Panc1 (cell line): ENCODE measurements around the gene TIGD7. TPM values are rescaled to one million over a fixed set of nuclear protein-coding genes. Genes with fewer than 3 reads are reported as not detected.

Experiments
- ATAC-seq: fragments of 200-7000 bp; cut with Tn5 transposase; 2 replicates; pipeline ENCODE4 v1.9.1; 2020; ENCODE audit warnings: mild to moderate bottlenecking, moderate library complexity
- BruUV-seq: library from RNA; stranded (reverse); fragments of 400-500 nt; replicated peaks from 2 replicates; lab custom pipeline; 2021; lab: Mats Ljungman, UMichigan
- CTCF ChIA-PET: fragments of 300-600 bp; sonication (Branson Sonifier 250); formaldehyde crosslinking; loops from one replicate; lab custom pipeline; 2022; ENCODE audit warnings: antibody characterized with exemption; lab: Charles Lee
- POLR2A ChIA-PET: fragments of 300-600 bp; sonication (Branson Sonifier 250); formaldehyde crosslinking; loops from one replicate; lab custom pipeline; 2022; ENCODE audit warnings: antibody characterized with exemption; lab: Charles Lee
- DNase-seq: peaks from one replicate; pipeline ENCODE4 v3.0.0-alpha.2; 2010; ENCODE audit warnings: low read depth, low spot score
- H3K27ac ChIP-seq: 2 replicates; pipeline ENCODE4 v1.5.1; 2011; ENCODE audit warnings: mild to moderate bottlenecking, low read length, inconsistent platforms
- H3K27me3 ChIP-seq: fragments of 200-500 bp; sonication (Bioruptor generic); 2 replicates; pipeline ENCODE4 v1.6.0; 2014; ENCODE audit warnings: low read length, inconsistent platforms; ENCODE audit not compliant: control insufficient read depth, insufficient read depth
- H3K36me3 ChIP-seq: fragments of 200-500 bp; sonication (Bioruptor generic); 2 replicates; pipeline ENCODE4 v1.5.1; 2014; ENCODE audit warnings: inconsistent platforms, mild to moderate bottlenecking, low read length, moderate library complexity; ENCODE audit not compliant: control insufficient read depth, insufficient read depth
- H3K4me1 ChIP-seq: 2 replicates; pipeline ENCODE4 v1.5.1; 2011; ENCODE audit warnings: inconsistent platforms, mild to moderate bottlenecking, low read length, moderate library complexity; ENCODE audit not compliant: control insufficient read depth, insufficient read depth
- H3K4me3 ChIP-seq, 2 experiments: 2 replicates each; pipeline ENCODE4 v1.5.1; 2011 to 2012; ENCODE audit warnings: low read depth in 2 of 2, low read length in 2 of 2, mild to moderate bottlenecking in 2 of 2, inconsistent platforms in 1 of 2, moderate library complexity in 1 of 2
- H3K9me3 ChIP-seq: fragments of 200-500 bp; sonication (Bioruptor generic); 2 replicates; pipeline ENCODE4 v1.5.1; 2014; ENCODE audit warnings: low read depth, mild to moderate bottlenecking, inconsistent platforms, low read length, moderate library complexity; ENCODE audit not compliant: control insufficient read depth, insufficient read depth
- POLR2AphosphoS5 ChIP-seq: IDR thresholded peaks from 2 replicates; pipeline ENCODE4 v1.6.1; 2012; ENCODE audit warnings: mild to moderate bottlenecking, low read depth, low read length, moderate library complexity
- SIN3A ChIP-seq: IDR thresholded peaks from 2 replicates; pipeline ENCODE4 v1.6.1; 2012; ENCODE audit warnings: low read depth, mild to moderate bottlenecking, low read length, moderate library complexity, borderline replicate concordance; ENCODE audit not compliant: insufficient read depth
- TCF7L2 ChIP-seq: IDR thresholded peaks from 2 replicates; pipeline ENCODE4 v1.6.1; 2011; ENCODE audit warnings: mild to moderate bottlenecking, low read depth, low read length, inconsistent platforms
- in situ Hi-C: cut with HindIII; loops from 2 replicates; pipeline ENCODE4 v1.10.0; 2016; ENCODE audit warnings: low sequenced_read_pairs, low pct_unique_long_range_greater_than_20kb
- intact Hi-C: fragments of 100-400 bp; cut with micrococcal nuclease; formaldehyde crosslinking; loops from one replicate; pipeline ENCODE4 v1.10.0; 2022; ENCODE audit not compliant: unreplicated experiment
- total RNA-seq: library from RNA; stranded (reverse); gene quantifications from one replicate; pipeline ENCODE4 v1.2.1, GENCODE V29; 2021; ENCODE audit not compliant: unreplicated experiment
- TF ChIP-seq, protein P1 (sequence below), 2 experiments: IDR thresholded peaks; 2 replicates each; pipeline ENCODE4 v1.6.1; 2011 to 2012; ENCODE audit warnings: low read depth in 2 of 2, control low read depth in 1 of 2, low read length in 1 of 2, mild to moderate bottlenecking in 1 of 2, moderate library complexity in 1 of 2; ENCODE audit not compliant: insufficient read depth in 1 of 2
- TF ChIP-seq, protein P2 (sequence below): fragments of 450-650 bp; IDR thresholded peaks from 2 replicates; pipeline ENCODE4 v1.5.1; 2017; ENCODE audit warnings: mild to moderate bottlenecking

Gene TIGD7
- total RNA-seq, 1 experiment from 2014 or later = 4.5 TPM

DNA sequence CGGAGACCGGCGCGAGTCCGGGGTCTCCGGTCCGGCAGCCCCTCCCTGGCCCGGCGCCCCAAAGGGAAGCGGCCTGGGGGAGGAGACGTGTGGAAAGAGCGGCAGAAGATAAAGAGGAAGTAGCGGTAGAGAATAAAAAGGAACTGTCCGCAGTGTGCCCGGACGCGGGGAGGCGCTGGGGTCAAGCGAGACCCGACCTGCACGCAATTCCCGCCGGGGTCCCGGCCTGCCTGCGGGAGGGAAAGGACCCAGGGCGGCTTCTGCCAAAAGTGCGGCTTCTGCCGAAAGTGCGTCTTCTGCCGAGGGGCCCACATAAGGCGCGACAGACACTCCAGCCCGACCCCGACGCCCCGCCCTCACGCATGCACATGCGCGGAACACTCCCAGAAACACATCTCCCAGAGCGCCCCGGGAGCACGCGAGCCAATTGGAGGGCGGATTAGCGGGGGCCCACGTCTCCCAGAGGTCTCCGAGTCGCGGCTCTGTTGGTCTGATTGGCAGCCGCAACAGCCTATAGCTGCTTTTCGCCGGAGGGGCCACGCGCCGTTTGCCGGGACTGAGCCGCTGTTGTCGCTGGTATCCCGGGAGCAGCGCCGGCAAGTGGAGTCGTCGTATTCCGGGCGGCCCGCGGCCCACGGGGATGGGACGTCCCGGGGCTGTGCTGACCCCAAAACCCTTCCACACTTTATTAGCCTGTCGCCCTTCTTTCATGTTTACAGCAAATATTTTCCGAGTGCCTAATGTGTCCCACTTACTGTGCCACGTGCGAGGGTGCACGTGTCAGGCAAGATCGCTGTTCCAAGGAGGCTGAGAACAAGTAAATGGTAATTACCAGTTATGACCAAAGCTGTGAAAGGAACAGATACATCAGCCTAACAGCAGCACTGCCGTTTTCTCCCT, 40.8 kb downstream of the TIGD7 start:
- TF ChIP-seq TCF7L2 (peak; percentile 77), SIN3A (peak; percentile 51; the same call in 1 of the 2 replicates), POLR2AphosphoS5 (peak; percentile 88)
- TF ChIP-seq, protein P1, sequence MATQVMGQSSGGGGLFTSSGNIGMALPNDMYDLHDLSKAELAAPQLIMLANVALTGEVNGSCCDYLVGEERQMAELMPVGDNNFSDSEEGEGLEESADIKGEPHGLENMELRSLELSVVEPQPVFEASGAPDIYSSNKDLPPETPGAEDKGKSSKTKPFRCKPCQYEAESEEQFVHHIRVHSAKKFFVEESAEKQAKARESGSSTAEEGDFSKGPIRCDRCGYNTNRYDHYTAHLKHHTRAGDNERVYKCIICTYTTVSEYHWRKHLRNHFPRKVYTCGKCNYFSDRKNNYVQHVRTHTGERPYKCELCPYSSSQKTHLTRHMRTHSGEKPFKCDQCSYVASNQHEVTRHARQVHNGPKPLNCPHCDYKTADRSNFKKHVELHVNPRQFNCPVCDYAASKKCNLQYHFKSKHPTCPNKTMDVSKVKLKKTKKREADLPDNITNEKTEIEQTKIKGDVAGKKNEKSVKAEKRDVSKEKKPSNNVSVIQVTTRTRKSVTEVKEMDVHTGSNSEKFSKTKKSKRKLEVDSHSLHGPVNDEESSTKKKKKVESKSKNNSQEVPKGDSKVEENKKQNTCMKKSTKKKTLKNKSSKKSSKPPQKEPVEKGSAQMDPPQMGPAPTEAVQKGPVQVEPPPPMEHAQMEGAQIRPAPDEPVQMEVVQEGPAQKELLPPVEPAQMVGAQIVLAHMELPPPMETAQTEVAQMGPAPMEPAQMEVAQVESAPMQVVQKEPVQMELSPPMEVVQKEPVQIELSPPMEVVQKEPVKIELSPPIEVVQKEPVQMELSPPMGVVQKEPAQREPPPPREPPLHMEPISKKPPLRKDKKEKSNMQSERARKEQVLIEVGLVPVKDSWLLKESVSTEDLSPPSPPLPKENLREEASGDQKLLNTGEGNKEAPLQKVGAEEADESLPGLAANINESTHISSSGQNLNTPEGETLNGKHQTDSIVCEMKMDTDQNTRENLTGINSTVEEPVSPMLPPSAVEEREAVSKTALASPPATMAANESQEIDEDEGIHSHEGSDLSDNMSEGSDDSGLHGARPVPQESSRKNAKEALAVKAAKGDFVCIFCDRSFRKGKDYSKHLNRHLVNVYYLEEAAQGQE (IDR thresholded peaks at IDR 0.05; ENCODE audit: insufficient read depth in 1 of 2, low read depth in 2 of 2, low read length in 1 of 2) = no peak
- TF ChIP-seq, protein P2, sequence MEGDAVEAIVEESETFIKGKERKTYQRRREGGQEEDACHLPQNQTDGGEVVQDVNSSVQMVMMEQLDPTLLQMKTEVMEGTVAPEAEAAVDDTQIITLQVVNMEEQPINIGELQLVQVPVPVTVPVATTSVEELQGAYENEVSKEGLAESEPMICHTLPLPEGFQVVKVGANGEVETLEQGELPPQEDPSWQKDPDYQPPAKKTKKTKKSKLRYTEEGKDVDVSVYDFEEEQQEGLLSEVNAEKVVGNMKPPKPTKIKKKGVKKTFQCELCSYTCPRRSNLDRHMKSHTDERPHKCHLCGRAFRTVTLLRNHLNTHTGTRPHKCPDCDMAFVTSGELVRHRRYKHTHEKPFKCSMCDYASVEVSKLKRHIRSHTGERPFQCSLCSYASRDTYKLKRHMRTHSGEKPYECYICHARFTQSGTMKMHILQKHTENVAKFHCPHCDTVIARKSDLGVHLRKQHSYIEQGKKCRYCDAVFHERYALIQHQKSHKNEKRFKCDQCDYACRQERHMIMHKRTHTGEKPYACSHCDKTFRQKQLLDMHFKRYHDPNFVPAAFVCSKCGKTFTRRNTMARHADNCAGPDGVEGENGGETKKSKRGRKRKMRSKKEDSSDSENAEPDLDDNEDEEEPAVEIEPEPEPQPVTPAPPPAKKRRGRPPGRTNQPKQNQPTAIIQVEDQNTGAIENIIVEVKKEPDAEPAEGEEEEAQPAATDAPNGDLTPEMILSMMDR = no peak
- BruUV-seq = no TSS peak
- Histone ChIP-seq H3K27ac (peak overlapping the region; percentile 98), H3K36me3 (no peaks in the 10 kb centered on the region), H3K4me1 (peaks cover 8% of the 10 kb centered on the region; the same call in 1 of the 2 replicates), H3K9me3 (no peaks in the 10 kb centered on the region), H3K27me3 (no peaks in the 10 kb centered on the region), H3K4me3 (peak overlapping the region; percentile 77 to 92)
- DNase-seq = peak; percentile 83
- ChIA-PET POLR2A (interaction anchor here (0.6 kb wide), 1 partner anchor 105 kb away, joined by 6 read pairs; no protein-coding TSS in a partner anchor), CTCF (no interaction called here)
- in situ Hi-C loops = no loop called here
- peak; percentile 97 for ATAC-seq
- intact Hi-C loops = no loop called here

DNA sequence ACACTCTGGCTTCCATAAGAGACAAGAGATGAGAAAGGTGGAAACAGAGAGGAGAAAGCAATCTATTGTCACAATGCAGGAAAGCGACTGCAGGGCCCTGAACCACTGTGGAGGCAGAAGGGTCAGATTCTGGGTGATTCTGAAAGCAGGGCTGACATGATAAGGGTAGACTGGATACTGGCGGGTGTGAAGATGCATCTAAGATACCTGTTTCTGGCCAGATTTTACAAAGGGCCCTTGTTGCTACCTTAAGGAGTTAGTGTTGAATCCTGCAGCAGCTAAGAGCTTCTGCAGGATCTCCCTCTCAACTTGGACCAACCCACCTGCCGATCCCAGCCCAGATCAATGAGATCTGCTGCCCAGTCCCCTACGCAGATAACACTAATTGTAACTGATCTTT, 42.7 kb downstream of the TIGD7 start:
- TF ChIP-seq SIN3A = no peak
- no peak for TF ChIP-seq POLR2AphosphoS5
- TF ChIP-seq, protein P2 = no peak
- TF ChIP-seq TCF7L2 = no peak
- TF ChIP-seq, protein P1 (IDR thresholded peaks at IDR 0.05; ENCODE audit: insufficient read depth in 1 of 2, low read depth in 2 of 2, low read length in 1 of 2) = no peak
- intact Hi-C loops (no loop called here), in situ Hi-C loops (no loop called here)
- H3K27ac ChIP-seq = no peak overlapping the region; the same call in 1 of the 2 replicates
- no peaks in the 10 kb centered on the region for H3K9me3 ChIP-seq
- ChIA-PET POLR2A (no interaction called here), CTCF (no interaction called here)
- BruUV-seq = no TSS peak
- ATAC-seq (no peak), DNase-seq (no peak)
- H3K4me1 ChIP-seq = peaks cover 8% of the 10 kb centered on the region; the same call in 1 of the 2 replicates
- H3K4me3 ChIP-seq = no peak overlapping the region
- no peaks in the 10 kb centered on the region for H3K27me3 ChIP-seq
- no peaks in the 10 kb centered on the region for H3K36me3 ChIP-seq
